Measurements from ENCODE around the gene TIPRL. TPM values are rescaled to one million over a fixed set of nuclear protein-coding genes. Genes with fewer than 3 reads are reported as not detected.

The TIPRL gene
- total RNA-seq, 2 donors from 2014 or later, result 34.6 to 37.2 TPM

DNA sequence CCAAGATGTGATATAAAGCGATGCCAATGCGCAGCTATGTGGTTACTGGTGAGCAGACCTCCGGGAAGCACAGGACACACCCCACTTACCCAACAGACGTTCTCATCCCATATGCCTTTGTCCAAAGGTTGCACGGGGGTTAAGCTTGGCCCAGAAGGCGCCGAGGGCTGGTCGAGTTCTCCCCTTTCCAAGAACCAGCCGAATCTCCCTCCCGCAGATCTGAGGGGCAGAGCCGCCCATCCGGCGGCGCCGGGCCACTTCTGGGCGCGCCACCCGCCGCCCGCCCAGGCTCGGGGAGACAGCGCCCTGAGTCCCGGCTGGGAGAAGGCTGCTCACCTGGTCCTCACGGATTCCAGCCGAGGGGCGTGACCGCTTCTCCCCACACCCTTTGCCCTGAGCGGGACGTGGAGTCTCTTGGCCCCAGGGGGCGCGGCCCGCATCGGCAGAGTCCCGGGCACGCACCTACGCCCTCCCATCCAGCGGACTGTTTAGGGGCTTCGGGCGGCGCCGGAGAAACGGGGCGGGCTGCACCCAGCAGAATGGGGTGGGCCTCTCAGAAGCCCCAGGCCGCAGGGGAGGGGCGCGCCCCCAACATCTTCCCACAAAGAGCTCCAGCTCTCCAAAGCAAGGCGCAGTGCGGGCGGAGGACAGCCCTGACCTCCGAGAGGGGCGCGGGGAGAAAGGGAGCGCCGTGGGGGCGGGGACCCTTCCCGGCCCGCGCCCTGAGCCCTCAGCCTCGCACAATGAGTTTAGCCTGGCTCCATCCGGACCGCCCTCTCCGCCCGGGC lies 42.6 kb upstream of the TIPRL start:
- Histone ChIP-seq H3K9me3 (no peaks in the 10 kb centered on the region), H3K4me1 (peaks cover 6% of the 10 kb centered on the region), H3K27me3 (no peaks in the 10 kb centered on the region), H3K27ac (no peak overlapping the region), H3K36me3 (no peaks in the 10 kb centered on the region), H3K9ac (ENCODE audit: low read depth in 2 of 2, low read length in 2 of 2) (peak overlapping the region; percentile 57), H3K4me3 (peak overlapping the region; percentile 58)
- DNase-seq, result peak; percentile 64
- TF ChIP-seq, protein P1, sequence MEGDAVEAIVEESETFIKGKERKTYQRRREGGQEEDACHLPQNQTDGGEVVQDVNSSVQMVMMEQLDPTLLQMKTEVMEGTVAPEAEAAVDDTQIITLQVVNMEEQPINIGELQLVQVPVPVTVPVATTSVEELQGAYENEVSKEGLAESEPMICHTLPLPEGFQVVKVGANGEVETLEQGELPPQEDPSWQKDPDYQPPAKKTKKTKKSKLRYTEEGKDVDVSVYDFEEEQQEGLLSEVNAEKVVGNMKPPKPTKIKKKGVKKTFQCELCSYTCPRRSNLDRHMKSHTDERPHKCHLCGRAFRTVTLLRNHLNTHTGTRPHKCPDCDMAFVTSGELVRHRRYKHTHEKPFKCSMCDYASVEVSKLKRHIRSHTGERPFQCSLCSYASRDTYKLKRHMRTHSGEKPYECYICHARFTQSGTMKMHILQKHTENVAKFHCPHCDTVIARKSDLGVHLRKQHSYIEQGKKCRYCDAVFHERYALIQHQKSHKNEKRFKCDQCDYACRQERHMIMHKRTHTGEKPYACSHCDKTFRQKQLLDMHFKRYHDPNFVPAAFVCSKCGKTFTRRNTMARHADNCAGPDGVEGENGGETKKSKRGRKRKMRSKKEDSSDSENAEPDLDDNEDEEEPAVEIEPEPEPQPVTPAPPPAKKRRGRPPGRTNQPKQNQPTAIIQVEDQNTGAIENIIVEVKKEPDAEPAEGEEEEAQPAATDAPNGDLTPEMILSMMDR (IDR thresholded peaks at IDR 0.05), result no peak
- intact Hi-C loops (cut with DNase I), result loop anchor here (5.0 kb wide), 1 partner anchor 44 kb away; no protein-coding TSS in a partner anchor

DNA sequence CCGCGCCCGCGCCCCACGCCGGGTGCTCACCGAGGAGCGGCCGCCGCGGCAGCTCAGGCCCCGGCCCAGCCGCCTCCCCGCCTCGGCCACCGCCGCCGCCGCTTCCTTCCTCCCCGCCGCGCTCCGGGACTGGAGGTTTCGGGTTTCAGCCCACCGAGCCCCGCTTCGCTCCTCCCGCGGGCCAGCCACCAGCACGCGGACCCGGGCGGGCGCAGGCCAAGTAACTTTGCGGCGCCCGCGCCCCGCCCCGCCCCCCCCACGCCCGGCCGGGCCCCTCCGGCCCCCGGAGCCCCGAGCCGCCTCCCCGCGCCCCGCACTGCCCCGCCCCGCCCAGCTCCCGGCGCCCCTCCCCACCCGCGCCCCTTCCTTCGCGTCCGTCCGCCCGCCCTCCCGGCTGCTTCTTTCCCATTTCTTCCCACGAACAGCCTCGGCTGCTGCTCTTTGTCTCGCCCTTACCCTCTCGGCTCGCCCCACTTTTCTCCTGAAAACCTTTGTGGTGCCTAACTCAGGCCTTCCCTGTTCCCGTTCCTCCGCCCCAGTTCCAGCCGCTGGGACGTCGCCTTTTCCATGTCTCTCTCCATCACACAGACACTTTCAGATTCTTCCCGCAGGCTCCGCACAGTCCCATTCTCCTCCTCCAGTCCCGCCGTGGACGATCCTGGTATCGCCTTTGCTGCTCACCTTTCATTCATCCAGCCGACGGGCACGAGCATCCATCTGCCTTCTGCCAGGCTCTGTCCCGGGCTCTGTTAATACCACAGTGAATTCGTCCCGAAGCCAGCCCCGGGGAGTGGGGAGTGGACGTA lies 41.9 kb upstream of the TIPRL start, which contains the start of gene GPR161:
TSS of gene GPR161 (minus strand) at position 222 of the 806 bp plus-strand sequence. CDS start 32,080 bp downstream, outside the sequence.
- DNase-seq, result peak; percentile 53
- TF ChIP-seq, protein P1 (IDR thresholded peaks at IDR 0.05), result no peak
- H3K27me3 ChIP-seq, result no peaks in the 10 kb centered on the region
- peak within 1 kb of the TSS; percentile 57 to 69 for H3K9ac ChIP-seq (ENCODE audit: low read depth in 2 of 2, low read length in 2 of 2)
- H3K27ac ChIP-seq, result peak within 1 kb of the TSS; percentile 34
- intact Hi-C loops (cut with DNase I), result loop anchor here (5.0 kb wide), 1 partner anchor 45 kb away; no protein-coding TSS in a partner anchor
- H3K9me3 ChIP-seq, result no peaks in the 10 kb centered on the region
- H3K36me3 ChIP-seq, result no peaks in the 10 kb centered on the region
- H3K4me3 ChIP-seq, result peak within 1 kb of the TSS; percentile 58
- peaks cover 6% of the 10 kb centered on the region for H3K4me1 ChIP-seq

GRCh38 chr1:168137515-168137821 lies 41.3 kb upstream of the TIPRL start:
- peak overlapping the region; percentile 33 to 69 for H3K9ac ChIP-seq (ENCODE audit: low read depth in 2 of 2, low read length in 2 of 2)
- TF ChIP-seq, protein P1 (IDR thresholded peaks at IDR 0.05), result no peak
- H3K4me3 ChIP-seq, result peak overlapping the region; percentile 26
- H3K27me3 ChIP-seq, result no peaks in the 10 kb centered on the region
- DNase-seq, result no peak
- intact Hi-C loops (cut with DNase I), result loop anchor here (5.0 kb wide), 1 partner anchor 45 kb away; no protein-coding TSS in a partner anchor
- H3K9me3 ChIP-seq, result no peaks in the 10 kb centered on the region
- peaks cover 6% of the 10 kb centered on the region for H3K4me1 ChIP-seq
- peak overlapping the region; percentile 34 for H3K27ac ChIP-seq
- H3K36me3 ChIP-seq, result no peaks in the 10 kb centered on the region

- H3K4me1 ChIP-seq, result peaks cover 6% of the 10 kb centered on the region
- no peak overlapping the region for H3K9ac ChIP-seq (ENCODE audit: low read depth in 2 of 2, low read length in 2 of 2)
- TF ChIP-seq, protein P1 (IDR thresholded peaks at IDR 0.05), result no peak
- H3K27ac ChIP-seq, result no peak overlapping the region
- no peaks in the 10 kb centered on the region for H3K9me3 ChIP-seq
- no peaks in the 10 kb centered on the region for H3K36me3 ChIP-seq
- intact Hi-C loops (cut with DNase I), result loop anchor here (5.0 kb wide), 1 partner anchor 46 kb away; no protein-coding TSS in a partner anchor
- H3K4me3 ChIP-seq, result no peak overlapping the region
- no peaks in the 10 kb centered on the region for H3K27me3 ChIP-seq
- no peak for DNase-seq
These were observed 40.6 kb upstream of the TIPRL start for GRCh38 chr1:168138134-168138533.

GRCh38 chr1:168139070-168139469 lies 39.7 kb upstream of the TIPRL start:
- Histone ChIP-seq H3K4me3 (no peak overlapping the region), H3K4me1 (peaks cover 6% of the 10 kb centered on the region), H3K36me3 (no peaks in the 10 kb centered on the region), H3K9ac (ENCODE audit: low read depth in 2 of 2, low read length in 2 of 2) (no peak overlapping the region), H3K9me3 (no peaks in the 10 kb centered on the region), H3K27me3 (no peaks in the 10 kb centered on the region), H3K27ac (no peak overlapping the region)
- TF ChIP-seq, protein P1 (IDR thresholded peaks at IDR 0.05), result no peak
- no peak for DNase-seq
- intact Hi-C loops (cut with DNase I), result loop anchor here (5.0 kb wide), 1 partner anchor 47 kb away; no protein-coding TSS in a partner anchor

All from colonic mucosa (tissue), 4 donors.